HG02970 (cell line): ENCODE results near the gene ARAP1.

Experiments used
- ATAC-seq: cut with Tn5 transposase; IDR thresholded peaks from one replicate; pipeline ENCODE4 v1.9.1; 2021; ENCODE audit warnings: mild to moderate bottlenecking, moderate library complexity, moderate number of reproducible peaks; ENCODE audit not compliant: unreplicated experiment, low FRiP score

The ARAP1 gene

DNA sequence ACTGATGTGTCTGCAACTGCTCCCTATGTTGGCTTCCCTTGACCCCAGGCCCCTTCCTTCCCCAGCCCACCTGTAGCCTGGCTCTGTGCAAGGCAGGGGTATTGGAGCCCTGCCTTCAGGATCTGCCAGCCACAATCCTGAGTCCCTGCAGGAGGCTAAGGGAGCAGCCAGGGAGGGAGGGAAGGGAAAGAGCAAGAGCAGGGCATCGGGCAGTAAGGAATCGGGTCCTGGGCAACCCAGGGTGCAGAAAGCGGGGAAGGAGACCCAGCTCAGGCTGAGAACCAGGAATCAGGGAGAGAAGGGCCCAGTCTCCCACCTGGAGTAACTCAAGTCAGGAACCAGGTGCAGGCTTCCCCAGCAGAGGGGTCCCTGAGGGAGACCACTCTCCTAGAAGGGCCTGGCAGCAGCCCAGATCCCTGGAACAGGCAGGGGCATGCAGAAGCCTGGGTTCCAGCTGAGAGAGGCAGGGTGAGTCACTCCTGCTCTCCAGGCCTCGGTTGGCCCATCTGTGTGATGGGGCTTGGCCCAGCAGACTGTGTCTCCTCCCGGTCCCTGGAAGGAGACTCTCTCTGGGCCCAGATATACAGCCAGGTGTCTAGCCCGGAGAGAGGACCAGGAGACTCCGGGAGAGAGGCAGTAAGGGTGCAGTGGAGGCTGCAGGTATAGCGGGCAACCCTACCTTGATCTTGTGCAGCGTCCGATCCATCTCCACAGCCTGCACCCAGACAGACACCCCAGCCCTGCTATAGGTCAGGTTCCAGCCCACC lies 28.3 kb upstream of the ARAP1 start:
- no peak for ATAC-seq

DNA sequence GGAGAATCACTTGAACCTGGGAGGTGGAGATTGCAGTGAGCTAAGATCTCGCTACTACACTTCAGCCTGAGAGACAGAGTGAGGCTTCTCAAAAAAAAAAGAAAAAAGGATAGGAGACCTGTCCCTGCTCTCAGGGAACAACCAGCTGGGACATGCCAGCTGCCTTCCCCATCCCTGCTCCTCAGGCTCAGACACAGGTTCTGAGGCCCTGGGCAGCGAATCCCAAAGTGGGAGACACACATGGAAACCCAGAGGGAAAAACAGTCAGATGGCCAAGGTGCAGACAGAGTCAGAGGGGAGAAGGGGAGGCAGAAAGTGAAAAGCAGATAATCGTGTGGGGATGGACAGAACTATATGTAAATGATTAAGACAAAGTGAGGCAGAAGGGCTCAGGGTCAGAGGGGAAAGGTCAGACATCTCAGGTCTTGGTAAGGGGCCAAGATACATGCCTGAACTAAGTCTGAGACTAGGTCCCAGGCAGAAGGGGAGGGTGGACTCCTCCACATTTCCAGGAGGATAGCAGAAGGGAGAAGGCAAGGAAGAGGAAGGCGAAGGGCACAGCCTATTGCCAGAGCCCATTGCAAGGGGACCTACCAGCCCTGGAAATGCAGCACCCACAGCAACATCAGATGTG lies 27.4 kb upstream of the ARAP1 start:
- no peak for ATAC-seq

DNA sequence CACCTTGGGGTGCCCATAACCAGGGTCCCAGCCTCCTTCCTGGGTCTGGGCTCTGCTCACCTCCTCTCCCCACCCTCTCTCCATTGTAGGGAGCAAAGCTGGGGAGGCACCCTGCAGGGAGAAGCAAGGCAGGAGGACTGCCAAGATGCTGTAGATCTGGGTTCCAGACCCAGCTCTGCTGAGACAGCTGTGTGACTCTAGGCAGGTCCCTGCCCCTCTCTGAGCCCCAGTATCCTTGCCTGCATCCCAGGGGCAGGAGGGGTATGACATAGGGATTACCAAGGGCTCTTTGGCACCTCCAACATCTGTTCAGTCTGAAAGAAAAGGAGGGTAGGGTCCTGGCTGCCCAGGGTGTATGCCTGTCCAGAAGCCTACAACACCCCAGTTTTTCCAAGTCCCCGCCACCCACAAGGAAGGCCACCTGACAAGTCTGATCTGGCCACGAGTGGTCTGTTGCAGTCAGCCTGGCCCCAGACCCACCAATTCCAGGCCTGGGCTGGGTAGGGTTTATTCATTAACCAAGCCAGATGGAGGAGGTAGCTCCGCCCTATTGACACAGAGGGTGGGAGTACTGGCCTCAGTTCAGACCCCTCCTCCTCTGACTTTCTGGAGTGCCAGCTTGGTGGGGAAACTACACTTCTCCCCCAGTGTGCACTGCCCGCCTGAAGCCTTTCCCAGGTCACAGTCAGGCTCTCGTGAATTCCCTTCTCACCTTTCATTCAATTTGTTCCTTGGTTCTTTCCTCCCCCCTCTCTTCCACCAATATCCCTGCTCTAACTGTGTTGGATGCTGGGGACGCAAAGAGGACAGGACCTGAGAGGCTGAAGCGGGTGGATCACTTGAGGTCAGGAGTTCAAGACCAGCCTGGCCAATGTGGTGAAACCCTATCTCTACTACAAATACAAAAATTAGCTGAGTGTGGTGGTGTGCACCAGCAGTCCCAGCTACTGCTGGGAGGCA lies 26.6 kb upstream of the ARAP1 start:
- no peak for ATAC-seq

DNA sequence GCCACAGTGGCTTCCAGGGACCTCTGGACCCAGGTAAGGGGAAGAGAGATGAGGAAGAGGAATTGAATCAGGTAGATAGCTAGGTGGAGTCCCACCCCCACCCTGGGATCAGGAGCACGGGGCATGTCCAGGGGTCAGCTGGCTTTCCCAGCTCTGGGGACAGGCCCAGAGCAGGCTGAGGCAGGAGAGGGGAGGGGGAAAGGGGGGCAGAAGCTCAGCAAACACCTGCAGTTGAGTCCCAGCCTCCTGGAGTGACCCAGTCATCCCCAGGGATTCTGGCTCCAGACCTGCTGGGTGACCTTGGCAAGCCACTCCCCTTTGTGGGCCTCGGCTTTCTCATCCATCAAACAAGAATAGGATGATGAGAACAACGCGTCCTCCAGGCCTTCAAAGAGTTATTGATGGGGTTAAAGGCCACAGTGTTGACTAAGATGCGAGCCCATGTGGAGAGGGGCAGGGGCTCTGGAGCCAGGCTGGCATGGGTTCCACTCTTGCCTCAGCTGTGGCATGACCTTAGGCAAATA lies 25.6 kb upstream of the ARAP1 start:
- no peak for ATAC-seq

DNA sequence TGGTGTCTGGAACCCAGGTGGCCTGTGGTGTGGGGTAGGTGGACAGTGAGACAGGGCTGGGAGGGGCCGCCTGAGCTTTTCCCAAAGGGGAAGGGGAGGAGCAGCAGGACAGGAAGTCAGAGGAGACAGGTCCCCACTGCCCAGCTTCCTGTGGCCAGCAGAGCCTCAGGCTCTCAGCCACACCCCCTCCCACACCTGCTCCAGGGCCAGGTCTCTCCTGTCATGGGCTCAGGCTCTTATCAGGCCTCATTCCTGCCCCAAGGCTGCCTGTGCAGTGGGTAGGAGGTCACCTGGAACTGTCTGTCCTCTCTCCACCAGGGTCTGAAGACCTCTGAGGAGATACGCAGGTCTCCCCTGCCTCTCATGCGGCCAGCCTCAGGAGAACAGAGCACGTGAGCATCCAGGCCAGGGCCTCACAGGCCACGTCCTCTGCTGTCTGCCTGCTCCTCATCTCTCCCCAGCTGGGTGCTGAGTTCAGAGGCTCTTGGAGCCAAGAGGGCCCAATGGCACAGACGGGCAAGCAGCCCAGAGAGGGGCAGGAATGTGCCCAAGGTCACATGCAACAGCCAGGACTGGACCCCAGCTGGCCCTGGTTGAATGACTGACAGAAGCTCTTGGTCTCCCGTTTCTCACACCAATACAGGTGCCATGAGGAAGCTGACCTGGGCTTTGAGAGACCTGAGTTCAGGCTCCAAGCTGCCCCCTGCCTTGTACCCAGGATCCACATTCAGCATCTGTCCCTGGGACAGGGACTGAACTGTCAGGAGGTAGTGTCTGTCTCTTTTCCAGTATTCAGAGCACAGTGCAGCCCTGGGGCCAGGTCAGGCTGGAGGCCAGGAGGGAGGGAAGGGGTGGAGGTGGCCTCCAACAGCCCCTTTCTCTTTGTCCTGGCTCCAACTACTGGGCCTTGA lies 24.9 kb upstream of the ARAP1 start:
- ATAC-seq: no peak

DNA sequence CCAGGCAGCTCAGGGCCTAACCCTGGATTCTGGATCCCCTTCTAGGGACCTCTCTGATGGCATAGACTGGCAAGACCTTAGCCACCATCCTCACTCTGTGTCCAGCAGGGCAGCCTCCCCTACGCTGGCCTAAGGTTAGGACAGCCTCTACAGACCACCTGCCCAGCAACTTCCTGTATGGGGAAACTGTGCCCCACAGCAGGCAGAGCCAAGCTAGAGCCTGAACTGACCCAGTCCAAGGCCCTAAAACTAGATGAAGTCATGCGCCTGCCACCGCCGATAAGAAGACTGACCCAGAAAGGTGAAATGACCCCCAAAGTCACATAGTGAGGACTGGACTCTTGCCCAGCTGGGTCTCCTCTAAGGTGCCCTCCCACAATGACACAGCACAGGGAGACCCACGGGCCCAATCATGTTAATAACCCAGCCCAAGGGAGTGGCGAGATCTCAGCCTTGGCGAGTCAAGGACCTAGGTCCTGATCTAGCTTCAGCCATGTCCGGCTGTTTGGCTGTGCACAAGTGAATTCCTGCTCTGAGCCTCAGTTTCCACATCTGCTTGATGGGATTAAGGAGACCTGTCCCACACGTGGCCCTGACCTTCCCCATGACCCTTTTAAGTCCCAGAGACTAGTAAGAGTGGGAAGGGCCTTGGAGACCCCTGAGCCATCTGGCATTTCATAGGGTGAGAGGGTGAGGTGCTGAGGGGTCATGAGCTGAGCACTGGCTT lies 24.1 kb upstream of the ARAP1 start:
- ATAC-seq: no peak

DNA sequence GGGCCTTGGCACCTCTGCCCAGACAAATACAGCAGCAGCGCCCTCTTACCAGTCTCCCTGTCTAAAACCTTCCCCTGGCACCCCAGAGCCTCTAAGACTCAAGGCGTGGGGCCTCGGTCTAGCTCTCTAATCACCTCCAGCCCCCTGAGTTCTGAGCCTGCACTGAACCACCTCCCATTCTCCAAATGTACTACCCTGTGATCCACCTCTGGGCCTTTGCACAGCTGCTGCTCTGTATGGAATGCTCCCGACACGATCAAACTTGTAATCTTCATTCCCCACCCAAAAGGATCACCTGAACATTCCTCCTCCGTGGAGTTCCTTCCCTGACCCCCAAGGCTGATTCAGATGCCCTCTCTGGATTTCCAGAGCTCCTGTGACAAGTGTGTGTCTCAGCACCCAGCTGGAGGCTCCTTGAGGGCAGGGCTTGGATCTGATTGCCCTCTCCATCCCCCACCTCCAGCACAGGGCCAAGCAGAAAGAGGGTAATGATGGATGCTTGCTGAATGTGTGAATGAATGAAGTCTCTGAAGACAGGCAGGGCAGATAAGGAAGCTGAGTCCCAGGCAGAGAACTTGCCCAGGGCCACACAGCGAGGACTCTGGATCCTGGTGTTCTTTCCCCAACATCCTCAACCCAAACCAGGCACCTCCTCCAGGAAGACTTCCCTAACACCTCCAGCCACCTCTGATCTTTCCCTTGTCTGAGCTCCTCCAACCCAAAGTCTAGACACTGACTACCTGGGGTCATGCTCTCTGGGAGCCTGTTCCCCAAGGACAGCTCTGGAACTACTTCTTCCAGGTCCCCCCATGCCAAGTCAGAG lies 23.3 kb upstream of the ARAP1 start:
- ATAC-seq: no peak

DNA sequence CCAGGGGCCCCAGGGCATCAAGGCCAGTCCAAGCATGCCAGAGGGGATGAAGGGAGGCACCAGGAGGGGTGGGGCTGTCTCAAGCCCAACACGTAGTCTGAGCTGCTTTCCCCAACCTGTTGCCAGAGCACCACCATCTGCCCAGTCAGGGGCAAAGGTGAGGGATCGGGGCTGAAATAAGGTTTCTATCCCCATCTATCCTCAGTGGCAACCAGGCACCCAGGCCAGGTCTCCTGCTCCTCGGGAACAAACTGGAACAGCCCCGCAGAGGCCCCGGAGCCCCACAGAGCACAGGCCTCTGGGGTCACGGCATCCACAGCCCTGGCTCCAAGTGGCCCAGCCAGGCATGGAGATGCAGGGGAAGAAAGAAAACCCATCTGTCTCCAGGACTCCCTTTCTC lies 22.3 kb upstream of the ARAP1 start:
- no peak for ATAC-seq

DNA sequence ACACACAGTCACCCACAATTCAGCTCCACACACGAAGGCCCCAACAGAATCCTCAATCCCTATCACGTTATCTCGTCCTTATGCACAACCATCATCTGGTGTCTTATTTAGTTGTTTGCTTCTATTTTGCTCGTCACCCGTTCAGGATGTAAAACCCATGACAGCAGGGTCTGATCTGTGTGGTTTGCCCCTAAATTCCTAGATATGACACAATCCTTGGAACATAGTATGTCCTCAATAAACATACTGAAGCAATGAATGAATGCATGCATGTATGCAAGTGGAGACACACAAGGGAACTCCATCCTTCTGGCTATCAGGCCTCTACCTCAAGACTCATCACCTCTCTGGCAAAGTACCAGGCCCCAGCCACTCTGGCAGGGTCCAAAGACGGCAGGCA lies 21.5 kb upstream of the ARAP1 start:
- ATAC-seq: no peak

DNA sequence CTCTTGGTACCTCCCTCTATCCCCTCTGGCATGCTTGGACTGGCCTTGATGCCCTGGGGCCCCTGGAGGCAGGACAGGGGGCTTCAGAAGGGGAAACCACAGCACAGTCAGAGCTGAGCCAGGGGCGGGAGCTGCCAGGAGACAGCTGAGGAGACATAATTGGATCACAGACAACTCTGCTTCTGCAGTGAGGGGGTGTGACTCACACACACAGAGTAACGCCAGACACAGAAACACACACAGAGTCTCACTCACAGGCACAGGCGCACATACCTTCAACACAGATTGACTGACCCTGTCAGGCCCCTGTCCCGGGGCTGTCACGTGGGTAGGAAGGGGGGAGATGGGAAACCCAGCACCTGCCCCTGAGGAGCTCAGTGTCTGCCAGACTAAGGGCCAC lies 21.1 kb upstream of the ARAP1 start:
- no peak for ATAC-seq

DNA sequence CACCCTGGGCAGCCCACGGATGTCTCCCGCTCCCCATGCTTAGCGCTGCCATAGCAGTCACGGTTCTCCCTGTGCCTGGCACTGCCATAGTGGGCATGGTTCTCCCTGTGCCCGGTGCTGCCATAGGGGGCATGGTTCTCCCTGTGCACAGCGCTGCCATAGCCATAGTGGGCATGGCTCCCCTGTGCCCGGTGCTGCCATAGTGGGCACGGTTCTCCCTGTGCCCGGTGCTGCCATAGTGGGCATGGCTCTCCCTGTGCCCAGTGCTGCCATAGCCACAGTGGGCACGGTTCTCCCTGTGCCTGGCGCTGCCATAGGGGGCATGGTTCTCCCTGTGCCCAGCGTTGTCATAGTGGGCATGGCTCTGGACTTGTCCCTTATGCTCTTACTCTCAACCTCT lies 19.9 kb upstream of the ARAP1 start:
- ATAC-seq: no peak

DNA sequence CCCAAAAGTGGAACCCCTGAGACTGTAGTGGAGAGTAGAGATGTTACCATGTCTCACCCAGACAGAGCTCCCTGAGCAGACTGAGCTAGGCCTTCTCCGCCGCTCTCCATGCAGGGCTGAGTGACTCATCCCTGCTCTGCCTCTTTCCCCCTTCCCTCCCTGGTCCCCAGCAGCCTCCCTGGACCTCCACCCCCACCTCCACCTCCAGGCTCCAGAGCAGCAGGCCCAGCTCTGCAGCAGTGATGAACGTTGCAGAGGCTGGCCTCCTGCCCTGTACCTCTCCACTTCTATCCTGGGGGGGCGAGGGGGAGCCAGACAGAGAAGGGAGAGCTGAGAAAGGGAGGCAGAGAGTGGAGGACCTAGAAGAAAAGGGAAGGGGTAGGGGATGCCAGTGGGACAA lies 19.3 kb upstream of the ARAP1 start:
- no peak for ATAC-seq

DNA sequence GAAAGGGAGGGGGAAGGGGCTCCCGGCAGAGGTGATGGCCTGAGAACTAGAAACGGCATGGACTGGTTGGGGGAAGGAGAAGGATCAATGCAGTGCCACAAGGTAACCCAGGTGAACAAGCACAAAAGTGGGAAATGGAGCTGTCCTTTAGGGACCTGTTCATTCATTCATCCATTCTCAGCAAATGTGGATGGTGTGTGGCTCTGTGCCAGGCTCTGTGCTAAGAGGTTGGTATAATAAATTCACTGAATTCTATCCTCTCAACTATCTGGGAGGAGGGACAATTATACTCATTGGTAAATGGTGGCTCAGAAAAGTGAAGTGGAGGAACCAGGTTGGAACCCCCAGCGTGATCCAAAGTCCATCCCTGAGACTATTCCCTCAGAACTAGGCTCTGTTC lies 18.6 kb upstream of the ARAP1 start:
- no peak for ATAC-seq

DNA sequence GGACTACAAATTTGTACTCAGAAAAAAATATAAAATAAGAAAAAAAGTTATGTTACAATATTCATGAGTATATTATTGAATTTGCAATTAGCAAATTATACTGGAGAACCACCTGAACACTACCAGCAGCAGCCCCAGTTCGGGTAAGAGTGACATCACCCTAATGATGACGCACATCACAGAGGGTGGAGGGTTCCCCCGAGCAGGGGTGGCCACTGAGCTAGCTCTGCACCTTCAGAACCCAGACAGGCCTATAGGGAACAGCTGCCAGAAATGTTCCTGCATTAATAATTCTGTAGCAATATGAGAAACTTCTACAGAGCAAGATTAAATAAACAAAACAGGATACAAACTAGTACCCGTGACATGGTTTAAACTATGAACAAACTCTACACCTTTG lies 17.5 kb upstream of the ARAP1 start:
- no peak for ATAC-seq

DNA sequence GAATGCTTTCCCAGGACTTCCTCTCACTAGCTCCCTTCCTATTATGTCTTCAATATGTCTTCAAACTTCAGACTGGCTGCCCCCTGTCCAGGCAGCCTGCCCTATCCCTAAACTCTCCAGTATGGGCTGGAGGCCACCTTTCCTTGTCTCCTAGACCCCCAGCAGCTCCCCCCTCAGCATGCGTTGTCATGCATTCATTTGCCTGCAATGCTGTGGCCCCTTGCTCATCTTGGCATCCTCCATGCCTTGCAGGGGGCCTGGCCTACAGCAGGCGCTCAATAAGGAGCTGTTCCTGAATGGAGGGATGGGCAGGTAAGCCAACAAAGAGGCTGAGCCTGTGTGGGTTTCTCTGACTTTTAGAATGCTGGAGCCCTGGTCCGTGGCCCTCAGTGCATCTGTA lies 16.4 kb upstream of the ARAP1 start:
- no peak for ATAC-seq

DNA sequence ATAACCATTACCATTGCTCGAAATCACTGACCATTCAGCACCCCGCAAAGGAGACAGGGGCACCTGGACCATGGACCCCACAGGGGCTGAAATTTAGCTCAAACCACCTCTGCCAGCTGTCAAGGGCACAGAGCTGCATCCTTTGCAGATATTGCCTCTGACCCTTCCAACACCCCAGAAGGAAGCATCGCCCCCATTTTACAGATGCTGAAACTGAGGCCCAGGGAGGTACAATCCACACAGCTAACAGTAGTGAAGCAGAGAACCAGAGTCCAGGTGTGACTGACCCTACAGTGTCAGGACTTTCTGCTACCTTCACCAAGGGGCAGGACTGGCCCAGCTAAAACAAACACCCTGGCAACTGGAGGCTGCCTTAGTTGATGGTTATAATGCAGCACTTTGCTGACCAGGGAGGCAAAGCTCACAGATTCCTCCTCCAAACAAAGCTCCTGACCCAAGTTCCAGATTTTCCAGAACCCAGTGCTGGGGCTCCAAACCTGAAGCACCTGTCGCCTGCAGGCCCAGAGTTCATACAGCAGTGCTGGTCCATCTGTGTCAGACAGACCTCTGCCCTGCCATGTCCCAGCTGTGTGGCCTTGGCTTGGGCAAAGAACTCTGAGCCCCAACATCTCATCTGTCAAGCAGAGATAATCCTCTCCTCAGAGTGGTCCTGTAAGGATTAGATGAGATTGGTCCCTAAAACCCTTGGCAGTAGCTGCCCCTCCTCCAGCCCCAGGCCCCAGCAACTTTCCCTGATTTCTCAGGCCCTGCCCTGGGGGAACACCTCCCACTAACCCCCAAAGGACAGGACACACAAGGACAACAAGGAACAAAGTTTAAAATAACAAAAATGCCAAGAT lies 15.2 kb upstream of the ARAP1 start:
- ATAC-seq: no peak

DNA sequence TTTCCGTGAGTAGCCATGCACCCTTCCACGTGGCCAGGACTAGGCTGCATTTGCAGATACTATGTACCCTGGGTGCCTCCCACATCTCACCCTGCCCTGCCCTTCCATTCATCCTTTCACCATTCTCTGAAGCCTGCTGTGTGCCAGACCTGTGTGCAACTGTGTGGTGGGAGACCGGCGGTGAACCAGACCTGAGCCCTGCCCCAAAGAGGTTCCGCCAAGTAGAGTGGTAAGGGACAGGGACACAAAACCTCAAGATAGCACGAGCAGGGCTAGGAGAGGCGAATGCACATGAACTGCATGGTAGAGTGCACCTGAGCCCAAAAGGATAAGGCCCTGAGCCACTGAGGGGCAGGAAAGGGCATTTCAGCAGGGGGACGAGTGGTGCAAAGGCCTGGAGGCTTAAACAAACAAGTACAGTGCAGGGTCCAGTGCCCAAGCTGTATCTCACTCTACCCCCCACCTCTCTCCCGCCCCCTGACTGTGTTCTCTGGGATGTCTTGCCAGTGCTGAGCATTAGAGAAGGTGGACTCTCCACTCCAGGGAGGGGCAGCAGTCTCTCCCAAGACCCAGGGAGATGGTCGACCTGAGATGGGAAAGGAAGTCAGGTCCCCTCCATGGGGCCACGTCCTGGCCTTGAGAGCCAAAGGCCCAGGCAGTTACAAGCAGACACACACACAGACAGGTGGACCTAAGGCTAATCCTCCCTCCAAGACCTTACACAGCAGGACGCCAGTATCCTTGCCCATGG lies 14.1 kb upstream of the ARAP1 start:
- ATAC-seq: no peak
